Measurements from ENCODE around the gene DNM2.
"Not testable (repeated sequence)": the region's sequence is repeated elsewhere in the genome, so short reads cannot be mapped to it uniquely, and the experiment has no call there.

Gene DNM2

DNA sequence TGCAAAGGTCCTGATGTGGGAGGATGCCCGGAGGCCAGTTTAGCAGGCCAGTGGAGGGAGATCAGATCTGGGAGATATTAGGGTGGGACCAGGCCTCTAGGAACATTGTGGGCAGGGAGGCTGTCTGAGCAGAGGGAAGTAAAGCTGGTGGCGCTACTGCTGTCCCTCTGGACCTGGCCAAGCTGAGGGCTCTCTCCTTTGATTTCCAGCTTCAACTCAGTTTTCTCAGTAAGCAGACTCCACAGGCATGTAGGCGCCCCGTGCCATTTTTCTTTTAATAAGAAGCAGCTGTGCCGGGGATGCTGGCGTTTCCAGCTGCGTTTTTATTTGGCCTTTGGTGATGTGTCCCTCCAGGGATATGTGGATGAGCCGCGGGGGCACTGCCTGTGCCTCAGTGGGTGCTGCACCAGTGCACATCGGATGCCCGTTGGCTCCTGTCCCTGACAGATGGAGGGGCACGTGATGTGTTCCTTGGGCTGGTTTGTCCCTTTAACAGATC, 6.7 kb downstream of the DNM2 start:
- DNase-seq (ENCODE audit: low read depth, low spot score), result no peak

DNA sequence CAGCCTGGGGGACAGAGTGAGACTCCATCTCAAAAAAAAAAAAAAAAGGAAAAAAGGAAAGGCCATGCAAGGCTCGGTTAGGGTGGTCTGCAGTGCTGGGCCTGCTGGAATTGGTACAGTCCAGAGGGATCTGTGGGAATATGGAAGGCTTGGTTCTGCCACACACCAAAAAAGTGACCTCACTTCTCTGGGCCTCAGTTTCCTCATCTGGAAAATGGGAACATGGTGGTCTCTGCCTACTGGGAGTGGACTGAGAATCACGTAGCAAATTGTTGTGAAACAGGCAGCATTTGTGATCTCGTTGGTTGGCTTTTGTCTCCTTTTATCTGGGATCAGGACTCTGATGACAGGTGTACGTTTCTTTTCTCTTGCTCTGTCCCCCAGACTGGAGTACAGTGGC, 7.5 kb downstream of the DNM2 start:
- no peak for DNase-seq (ENCODE audit: low read depth, low spot score)

DNA sequence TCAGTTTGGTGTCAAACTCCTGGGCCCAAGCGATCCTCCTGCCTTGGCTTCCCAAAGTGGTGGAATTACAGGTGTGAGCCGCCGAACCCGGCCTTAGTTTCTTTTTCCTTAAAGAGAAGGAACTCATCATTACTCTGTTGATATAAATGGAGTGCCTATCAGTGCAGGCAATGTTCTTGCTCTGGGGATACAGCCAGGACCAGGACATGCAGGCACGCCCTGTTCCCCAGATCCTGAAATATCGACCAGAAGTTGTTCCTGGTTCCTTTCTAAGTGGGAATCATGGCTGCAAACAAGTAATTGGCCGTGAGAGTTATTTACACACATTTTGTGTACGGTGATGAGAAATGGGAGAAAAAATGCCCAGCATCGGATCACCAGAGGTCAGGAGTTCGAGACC, 8.4 kb downstream of the DNM2 start:
- no peak for DNase-seq (ENCODE audit: low read depth, low spot score)

- no peak for DNase-seq (ENCODE audit: low read depth, low spot score)
Observed at GRCh38 chr19:10727685-10728201, 9.9 kb downstream of the DNM2 start.

DNA sequence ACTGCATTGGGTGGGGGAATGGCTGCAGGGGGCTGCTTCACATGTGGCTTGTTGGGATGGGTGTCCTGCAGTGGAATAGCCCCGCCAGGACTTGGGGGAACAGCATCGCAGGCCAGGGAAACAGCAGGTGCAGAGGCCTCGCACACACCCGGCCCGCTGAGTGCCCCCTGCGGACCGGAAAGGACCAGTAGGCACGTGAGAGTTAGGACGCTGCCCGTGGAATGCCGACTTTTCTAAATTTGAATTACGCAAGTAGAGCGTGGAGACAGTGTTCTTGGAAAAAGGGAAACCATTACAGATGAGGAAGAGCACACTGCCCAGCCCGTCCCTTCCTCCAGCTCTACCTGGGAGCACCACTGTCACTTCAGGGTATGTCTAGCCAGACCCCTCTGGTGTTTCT, 11.5 kb downstream of the DNM2 start:
- no peak for DNase-seq (ENCODE audit: low read depth, low spot score)

GRCh38 chr19:10730932-10731331, 13.1 kb downstream of the DNM2 start:
- no peak for DNase-seq (ENCODE audit: low read depth, low spot score)

GRCh38 chr19:10735741-10736140, 17.9 kb downstream of the DNM2 start:
- DNase-seq (ENCODE audit: low read depth, low spot score), result no peak

DNA sequence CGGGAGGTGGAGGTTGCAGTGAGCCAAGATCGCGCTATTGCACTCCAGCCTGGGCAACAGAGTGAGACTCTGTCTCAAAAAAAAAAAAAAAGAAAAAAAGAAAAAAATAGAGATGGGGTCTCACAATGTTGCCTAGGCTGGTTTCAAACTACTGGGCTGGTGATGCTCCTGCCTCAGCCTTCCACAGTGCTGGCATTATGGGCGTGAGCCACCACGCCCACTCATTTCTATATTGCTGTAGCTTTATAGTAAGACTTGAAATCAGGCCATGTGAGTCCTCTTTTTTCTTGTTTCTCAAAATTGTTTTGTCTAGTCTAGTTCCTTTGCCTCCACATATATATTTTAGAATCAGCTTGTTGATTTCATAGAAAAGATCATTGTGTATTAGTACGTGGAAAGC, 18.3 kb downstream of the DNM2 start:
- DNase-seq (ENCODE audit: low read depth, low spot score), result no peak

DNA sequence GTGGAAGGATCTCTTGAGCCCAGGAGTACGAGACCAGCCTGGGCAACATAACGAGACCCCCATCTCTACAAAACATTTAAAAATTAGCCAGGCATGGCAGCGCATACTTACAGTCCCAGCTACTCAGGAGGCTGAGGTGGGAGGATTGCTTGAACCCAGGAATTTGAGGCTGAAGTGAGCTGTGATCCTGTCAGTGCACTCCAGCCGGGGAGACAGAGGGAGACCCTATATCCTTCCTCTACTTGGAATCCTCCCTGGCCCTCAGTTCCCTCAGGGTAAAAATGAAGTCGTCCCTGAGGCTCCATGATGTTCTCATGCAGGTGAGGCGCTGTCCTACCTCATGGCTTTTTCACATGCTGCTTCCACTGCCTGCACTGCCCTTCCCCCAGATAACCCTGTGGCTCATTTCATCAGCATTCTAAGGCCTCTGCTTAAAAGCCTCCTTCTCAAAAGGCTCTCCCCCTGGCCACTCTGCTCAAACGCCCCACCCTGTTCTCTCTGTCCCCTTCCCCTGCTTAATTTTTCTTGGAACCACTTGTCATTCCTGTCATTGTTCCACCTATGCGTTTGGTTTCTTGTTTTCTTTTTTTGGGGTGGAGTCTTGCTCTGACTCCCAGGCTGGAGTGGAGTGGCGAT, 19.2 kb downstream of the DNM2 start:
- no peak for DNase-seq (ENCODE audit: low read depth, low spot score)

GRCh38 chr19:10737722-10738121, 19.8 kb downstream of the DNM2 start:
- no peak for DNase-seq (ENCODE audit: low read depth, low spot score)

- DNase-seq (ENCODE audit: low read depth, low spot score), result no peak
Observed at GRCh38 chr19:10740798-10741197, 22.9 kb downstream of the DNM2 start.

- DNase-seq (ENCODE audit: low read depth, low spot score), result no peak
Observed at GRCh38 chr19:10742476-10742875, 24.6 kb downstream of the DNM2 start.

DNA sequence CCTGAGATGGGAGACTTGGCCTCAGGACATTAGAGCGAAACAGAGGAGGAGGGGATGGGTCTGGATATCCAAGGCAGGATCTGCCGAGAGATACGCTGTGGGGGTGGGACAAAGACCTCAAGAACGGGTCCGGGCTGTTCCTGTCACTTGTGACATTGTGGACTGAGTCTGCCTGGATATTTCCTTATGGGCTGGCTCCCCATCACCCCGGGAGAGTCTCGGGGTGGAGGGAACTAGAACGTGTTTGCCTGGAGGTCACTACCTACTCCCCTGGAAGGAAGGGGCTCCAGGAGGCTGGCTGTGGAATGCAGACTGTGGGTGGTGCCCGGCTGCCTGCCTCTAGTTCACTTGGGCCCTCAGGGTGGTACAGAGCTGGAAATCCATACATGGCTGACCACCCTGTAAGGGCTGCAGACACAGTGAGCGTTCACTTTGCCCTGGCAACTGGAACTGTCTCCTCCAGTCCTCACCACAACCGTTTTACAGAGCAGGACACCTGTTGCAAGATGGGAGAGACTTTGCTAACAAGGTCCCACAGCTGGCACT, 26.4 kb downstream of the DNM2 start:
- DNase-seq (ENCODE audit: low read depth, low spot score), result no peak

DNA sequence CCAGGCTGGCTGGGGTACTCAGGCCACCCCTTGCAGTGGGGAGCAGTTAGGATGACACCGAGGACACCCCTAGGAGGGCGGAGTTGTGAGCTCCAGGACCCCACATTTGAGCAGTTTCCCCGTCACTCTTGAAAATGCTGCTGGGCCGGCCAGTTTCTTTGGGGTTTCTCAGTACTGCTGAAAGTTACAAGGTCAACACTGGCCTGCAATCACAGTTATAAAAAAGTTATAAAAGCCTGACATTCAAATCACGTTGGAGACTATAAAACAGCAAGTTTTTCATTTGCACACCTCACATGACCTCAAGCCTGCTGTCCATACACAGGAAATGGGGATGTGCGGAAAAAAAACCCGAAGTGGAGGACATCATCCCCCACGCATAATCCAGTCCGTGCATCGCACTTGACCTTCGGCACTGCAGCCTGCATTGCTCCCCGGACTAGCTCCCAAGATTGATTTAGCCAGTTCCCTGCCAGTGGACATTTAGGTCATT, 27.0 kb downstream of the DNM2 start:
- no peak for DNase-seq (ENCODE audit: low read depth, low spot score)

DNA sequence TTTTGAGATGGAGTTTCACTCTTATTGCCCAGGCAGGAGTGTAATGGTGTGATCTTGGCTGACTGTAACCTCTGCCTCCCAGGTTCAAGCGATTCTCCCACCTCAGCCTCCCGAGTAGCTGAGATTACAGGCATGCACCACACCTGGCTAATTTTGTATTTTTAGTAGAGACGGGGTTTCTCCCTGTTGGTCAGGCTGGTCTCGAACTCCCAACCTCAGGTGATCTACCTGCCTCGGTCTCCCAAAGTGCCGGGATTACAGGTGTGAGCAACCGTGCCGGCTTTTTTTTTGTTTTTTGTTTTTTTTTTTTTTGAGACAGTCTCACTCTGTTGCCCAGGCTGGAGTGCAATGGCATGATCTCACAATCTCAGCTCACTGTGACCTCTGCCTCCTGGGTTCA, 28.6 kb downstream of the DNM2 start:
- DNase-seq (ENCODE audit: low read depth, low spot score), result not testable (repeated sequence)

DNA sequence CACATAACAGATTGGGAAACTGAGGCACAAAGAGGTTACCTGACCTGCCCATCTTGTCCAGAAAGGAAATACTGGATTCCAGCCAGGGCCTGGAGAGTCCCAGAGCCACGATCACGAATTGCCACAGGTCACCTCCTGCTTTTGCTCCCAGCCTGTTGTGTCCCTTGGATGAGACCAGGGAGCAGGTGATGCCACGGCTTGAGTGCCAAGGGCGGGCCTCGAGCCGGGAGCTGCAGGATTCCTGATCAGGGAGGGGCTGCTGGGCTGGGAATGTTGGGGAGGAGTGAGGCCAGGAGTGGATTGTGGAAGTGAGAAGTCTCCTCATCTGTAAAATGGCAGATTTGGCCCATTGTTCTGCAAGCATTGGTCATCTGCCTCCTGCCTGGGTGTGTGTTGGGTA, 29.4 kb downstream of the DNM2 start:
- DNase-seq (ENCODE audit: low read depth, low spot score), result no peak

DNA sequence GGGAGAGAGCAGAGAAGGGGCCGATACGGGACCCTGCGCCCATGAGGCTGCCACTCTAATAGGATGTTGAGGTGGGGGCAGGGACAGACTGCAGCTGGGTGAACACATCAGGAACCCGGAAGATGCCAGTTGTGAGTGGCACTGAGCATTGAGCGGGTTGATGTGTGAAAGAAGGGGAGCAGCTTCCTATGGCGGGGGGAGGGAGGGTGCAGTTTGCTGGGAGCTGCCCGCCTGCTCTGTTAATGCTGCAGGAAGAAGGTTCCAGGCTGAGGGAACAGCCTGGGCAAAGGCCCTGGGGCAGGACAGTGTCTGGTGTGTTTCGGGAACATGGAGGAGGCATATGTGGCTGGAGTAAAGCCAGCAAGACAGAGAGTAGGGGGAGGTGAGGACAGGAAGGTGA, 29.8 kb downstream of the DNM2 start:
- DNase-seq (ENCODE audit: low read depth, low spot score), result no peak

DNA sequence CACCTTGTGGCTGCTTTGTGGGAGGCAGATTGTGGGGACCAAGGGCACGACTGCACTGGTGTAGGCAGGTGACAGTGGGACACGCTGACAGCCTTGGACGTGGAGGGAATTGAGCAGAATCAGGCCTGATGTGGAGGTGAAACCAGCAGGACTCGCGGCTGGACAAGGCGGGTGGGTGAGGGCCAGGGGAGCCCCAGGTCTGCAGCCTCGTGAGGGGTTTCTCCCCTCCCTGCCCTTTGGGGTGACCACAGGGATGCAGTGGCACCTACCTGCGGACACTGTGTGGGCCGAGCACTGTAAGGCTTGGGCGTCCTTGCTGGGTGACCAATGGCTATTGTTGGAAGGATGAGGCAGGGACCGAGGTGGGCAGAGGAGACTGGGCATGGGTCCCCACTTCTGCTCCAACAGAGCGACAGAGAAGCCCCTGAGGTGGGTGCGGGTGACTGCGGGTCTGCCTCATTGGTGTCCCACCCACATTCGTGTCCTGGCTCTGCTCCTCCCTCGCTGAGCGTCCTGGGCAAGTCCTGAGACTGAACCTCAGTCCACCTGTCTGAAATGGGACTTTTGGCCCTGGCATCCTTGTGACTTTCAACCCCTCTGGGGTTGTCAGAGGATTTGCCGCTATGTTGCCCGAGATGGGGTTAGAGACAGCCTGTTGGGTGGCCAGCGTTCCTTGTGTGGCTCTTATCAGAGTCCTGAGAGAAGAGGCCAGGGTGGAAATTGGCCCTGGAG, 30.5 kb downstream of the DNM2 start:
- DNase-seq (ENCODE audit: low read depth, low spot score), result no peak

DNA sequence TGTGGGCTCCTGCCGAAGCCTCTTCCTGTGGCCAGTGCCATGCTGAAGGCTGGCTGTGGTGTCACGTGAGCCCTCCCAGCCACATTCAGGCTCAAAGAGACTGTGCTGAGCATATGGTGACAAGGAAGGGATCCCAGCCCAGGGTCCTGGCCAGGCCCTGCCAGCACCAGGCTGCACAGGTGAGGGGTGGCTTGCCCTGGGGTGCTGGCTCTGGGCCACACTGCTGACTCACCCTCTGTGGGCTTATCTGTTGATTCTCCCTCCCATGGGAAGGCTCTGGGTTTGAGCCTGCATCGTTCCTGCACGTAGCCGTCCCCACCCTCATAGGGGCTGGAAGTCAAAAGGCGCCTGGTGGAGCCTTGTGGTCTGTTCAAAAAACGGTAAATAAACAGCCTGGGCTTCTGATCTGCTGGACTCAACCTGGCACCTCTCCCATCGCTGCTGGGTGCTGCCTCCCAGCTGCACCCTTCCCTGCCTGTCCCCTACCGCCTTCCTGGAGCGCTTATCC, 31.1 kb downstream of the DNM2 start:
- DNase-seq (ENCODE audit: low read depth, low spot score), result no peak

DNA sequence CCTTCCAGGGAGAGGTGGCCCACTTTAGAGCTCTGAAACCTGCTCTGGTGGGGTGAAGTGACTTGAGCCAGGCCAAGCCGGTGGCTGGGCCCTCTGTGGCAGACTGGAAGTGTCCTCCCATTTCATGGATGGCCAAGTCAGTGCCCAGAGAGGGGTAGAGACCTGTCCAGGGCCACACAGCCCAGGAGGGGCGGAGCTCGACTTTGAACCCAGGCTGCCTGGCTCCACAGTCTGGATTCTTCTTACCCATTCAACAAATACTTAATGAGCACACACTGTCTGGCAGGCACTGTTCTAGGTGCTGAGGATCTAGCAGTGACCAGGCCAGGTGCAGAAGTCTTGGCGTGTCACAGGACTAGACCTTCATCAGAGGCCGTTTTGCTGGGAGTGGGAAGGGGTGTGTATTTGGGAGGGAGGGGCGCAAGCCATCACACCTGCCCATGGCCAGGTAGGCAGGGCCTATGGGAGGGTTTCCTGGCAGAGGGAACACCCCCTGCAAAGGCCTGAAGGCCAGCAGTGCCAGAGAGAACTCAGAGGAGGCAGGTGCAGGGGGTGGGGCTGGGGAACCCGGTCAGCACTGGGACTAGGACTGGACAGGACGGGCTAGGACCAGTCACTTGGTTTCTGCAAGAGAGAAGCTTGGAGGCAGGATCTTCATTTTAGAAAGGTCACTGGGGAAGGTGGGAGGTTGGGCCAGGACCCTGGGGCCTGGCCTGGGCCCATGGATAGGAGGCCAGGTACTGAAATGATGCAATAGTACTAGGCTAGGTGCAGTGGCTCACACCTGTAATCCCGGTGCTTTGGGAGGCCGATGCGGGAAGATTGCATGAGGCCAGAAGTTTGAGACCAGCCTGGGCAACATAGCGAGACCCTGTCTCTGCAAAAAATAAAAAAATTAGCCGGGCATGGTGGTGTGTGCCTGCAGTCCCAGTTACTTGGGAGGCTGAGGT, 31.8 kb downstream of the DNM2 start:
- no peak for DNase-seq (ENCODE audit: low read depth, low spot score)
